ENCODE data around the gene USP40. TPM values are rescaled to one million over a fixed set of nuclear protein-coding genes. Genes with fewer than 3 reads are reported as not detected.
A peak's percentile ranks its signal among the peaks of the same experiment; 100 is the strongest.

The USP40 gene
- polyA plus RNA-seq, 1 donor (not counting 4 experiments of a cell fraction or from before 2014, with no cell fraction given) = 37.3 TPM

DNA sequence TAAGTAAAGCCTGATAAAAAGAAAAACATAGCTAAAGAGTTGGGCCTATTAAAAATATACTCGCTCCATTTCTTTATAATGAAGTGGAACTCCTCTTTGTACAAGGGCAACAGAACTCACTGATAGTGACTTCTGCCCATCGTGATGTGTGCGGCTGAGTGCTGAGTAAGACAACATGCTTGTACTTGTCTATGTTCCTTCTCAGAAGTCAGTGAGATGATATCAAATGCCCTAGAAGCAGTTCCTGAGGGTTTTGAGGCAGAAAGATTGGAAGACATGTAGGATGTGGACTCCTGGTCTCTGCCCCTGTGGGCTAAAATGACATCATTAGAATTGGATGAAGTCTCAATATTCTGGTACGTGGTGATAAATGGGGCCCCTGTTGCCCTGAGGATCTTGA lies 73.8 kb downstream of the USP40 start:
- dilution Hi-C loops (cut with MboI; ENCODE audit: extremely low pct_ligation_motif_present, low sequenced_read_pairs) = no loop called here
- H3K4me1 ChIP-seq (ENCODE audit: control insufficient read depth, extremely low read depth, insufficient read depth, low read length) = peaks cover 59% of the 10 kb centered on the region
- H3K9ac ChIP-seq (ENCODE audit: control insufficient read depth, extremely low read depth, insufficient read depth, low read length) = peak overlapping the region; percentile 61

GRCh38 chr2:233492078-233492477 lies 74.5 kb downstream of the USP40 start:
- Histone ChIP-seq H3K79me2 (ENCODE audit: control insufficient read depth, insufficient read depth, low read length) (no peaks in the 10 kb centered on the region), H3K36me3 (ENCODE audit: control insufficient read depth in 2 of 2, extremely low read depth in 1 of 2, insufficient read depth in 2 of 2, low read length in 2 of 2) (peaks cover 0 to 7% of the 10 kb centered on the region in 2 experiments), H4K20me1 (ENCODE audit: control insufficient read depth, extremely low read depth, insufficient read depth, low read length) (no peaks in the 10 kb centered on the region), H3K4me1 (ENCODE audit: control insufficient read depth, extremely low read depth, insufficient read depth, low read length) (peaks cover 66% of the 10 kb centered on the region), H3K27ac (ENCODE audit: control insufficient read depth, insufficient read depth, low read length) (peak overlapping the region; percentile 96), H3K4me2 (ENCODE audit: control insufficient read depth, extremely low read depth, insufficient read depth, low read depth, low read length) (peak overlapping the region; percentile 73), H3K4me3 (ENCODE audit: control insufficient read depth in 2 of 3, extremely low read depth in 1 of 3, insufficient read depth in 2 of 3, low read depth in 1 of 3, low read length in 3 of 3) (no peak overlapping the region), H3K9ac (ENCODE audit: control insufficient read depth, extremely low read depth, insufficient read depth, low read length) (peak overlapping the region; percentile 61), H3K9me3 (ENCODE audit: control insufficient read depth, low read depth, low read length) (no peaks in the 10 kb centered on the region), H3K9me1 (ENCODE audit: control insufficient read depth, extremely low read depth, insufficient read depth, low read length) (no peaks in the 10 kb centered on the region), H3K27me3 (ENCODE audit: control insufficient read depth, extremely low read depth, insufficient read depth, low read length) (no peaks in the 10 kb centered on the region), H2AFZ (ENCODE audit: control insufficient read depth, low read length) (no peak overlapping the region)
- FAIRE-seq = peak; percentile 81
- no peak for DNase-seq (ENCODE audit: low read depth, low spot score)
- dilution Hi-C loops (cut with MboI; ENCODE audit: extremely low pct_ligation_motif_present, low sequenced_read_pairs) = no loop called here
- TF ChIP-seq EZH2 (IDR thresholded peaks at IDR 0.05; ENCODE audit: low read length) (no peak), CTCF (optimal IDR thresholded peaks at IDR 0.05 in 1 of 3, IDR thresholded peaks at IDR 0.05 in 1 of 3, conservative IDR thresholded peaks at IDR 0.05 in 1 of 3; ENCODE audit: extremely low read depth in 1 of 3, insufficient read depth in 2 of 3, low read length in 3 of 3) (no peak)

More for the DNA sequence above, 73.8 kb downstream of the USP40 start:
- H3K36me3 ChIP-seq (ENCODE audit: control insufficient read depth in 2 of 2, extremely low read depth in 1 of 2, insufficient read depth in 2 of 2, low read length in 2 of 2) = peaks cover 0 to 11% of the 10 kb centered on the region in 2 experiments
- FAIRE-seq (peak; percentile 100), DNase-seq (ENCODE audit: low read depth, low spot score) (peak; percentile 87)
- no peak for TF ChIP-seq EZH2 (IDR thresholded peaks at IDR 0.05; ENCODE audit: low read length)
- TF ChIP-seq CTCF (optimal IDR thresholded peaks at IDR 0.05 in 1 of 3, IDR thresholded peaks at IDR 0.05 in 1 of 3, conservative IDR thresholded peaks at IDR 0.05 in 1 of 3; ENCODE audit: extremely low read depth in 1 of 3, insufficient read depth in 2 of 3, low read length in 3 of 3) = no peak
- no peaks in the 10 kb centered on the region for H3K9me1 ChIP-seq (ENCODE audit: control insufficient read depth, extremely low read depth, insufficient read depth, low read length)
- H3K9me3 ChIP-seq (ENCODE audit: control insufficient read depth, low read depth, low read length) = no peaks in the 10 kb centered on the region
- no peaks in the 10 kb centered on the region for H3K79me2 ChIP-seq (ENCODE audit: control insufficient read depth, insufficient read depth, low read length)
- no peaks in the 10 kb centered on the region for H4K20me1 ChIP-seq (ENCODE audit: control insufficient read depth, extremely low read depth, insufficient read depth, low read length)
- H3K4me2 ChIP-seq (ENCODE audit: control insufficient read depth, extremely low read depth, insufficient read depth, low read depth, low read length) = peak overlapping the region; percentile 73
- H3K27me3 ChIP-seq (ENCODE audit: control insufficient read depth, extremely low read depth, insufficient read depth, low read length) = no peaks in the 10 kb centered on the region
- peak overlapping the region; percentile 96 for H3K27ac ChIP-seq (ENCODE audit: control insufficient read depth, insufficient read depth, low read length)
- peak overlapping the region in 2 of 3 experiments; percentile 7 to 16 for H3K4me3 ChIP-seq (ENCODE audit: control insufficient read depth in 2 of 3, extremely low read depth in 1 of 3, insufficient read depth in 2 of 3, low read depth in 1 of 3, low read length in 3 of 3)
- peak overlapping the region; percentile 21 for H2AFZ ChIP-seq (ENCODE audit: control insufficient read depth, low read length)

All from keratinocyte (primary cell).